Embryonic facial prominence (tissue), 1 donor: ENCODE results near the gene TNFRSF18.

Experiments
- DNase-seq: peaks from one replicate; pipeline ENCODE4 v3.0.0-alpha.2; 2016; ENCODE audit errors: extremely low spot score

Gene TNFRSF18

DNA sequence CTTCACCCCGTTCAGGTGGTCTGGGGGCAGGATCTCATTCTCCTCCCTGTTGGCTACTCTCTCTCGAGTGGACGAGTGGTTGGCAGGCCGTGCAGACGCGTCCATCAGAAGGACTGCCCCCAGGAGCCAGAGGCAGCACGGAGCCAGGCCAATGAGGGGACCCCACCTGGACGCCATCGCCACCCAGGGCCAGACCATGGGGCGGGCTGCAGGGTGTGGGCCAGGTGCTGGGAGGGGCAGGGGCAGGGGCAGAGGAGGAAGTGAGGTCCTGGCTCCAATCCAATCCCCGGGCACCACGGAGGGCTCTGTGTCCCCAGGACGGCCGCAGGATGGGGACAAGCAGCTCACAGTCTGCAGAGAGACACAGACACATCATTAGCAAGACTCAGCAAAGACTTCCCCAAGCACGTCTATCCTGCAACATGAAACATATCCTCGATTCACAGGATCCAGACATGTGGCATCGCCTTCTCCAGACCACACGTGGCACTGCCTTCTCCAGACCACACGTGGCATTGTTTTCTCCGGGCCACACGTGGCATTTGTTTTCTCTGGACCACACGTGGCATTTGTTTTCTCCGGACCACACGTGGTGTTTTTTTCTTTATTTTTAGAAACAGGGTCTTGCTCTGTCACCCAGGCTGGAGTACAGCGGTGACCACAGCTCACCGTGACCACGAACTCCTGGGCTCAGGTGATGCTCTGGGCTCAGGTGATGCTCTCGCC is 22.4 kb upstream of the TNFRSF18 start:
- DNase-seq = no peak

DNA sequence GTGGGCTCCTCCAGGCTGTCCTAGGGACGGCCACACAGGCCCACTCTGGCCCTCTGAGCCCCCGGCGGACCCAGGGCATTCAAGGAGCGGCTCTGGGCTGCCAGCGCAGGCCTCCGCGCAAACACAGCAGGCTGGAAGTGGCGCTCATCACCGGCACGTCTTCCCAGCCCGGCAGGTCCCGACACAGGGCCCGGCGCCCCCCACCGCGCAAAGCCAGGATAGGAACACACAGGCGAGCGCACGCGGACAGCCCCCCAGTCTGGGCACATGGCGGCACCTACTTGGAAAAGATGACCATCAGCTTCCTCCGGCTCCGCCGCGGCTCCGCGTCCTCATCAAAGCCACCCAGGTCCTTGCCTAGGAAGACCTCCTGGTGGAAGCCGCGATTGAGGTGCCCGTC is 21.8 kb upstream of the TNFRSF18 start:
- no peak for DNase-seq

- no peak for DNase-seq
Measured at GRCh38 chr1:1227386-1227785, 21.0 kb upstream of the TNFRSF18 start.

GRCh38 chr1:1226566-1227362 is 20.4 kb upstream of the TNFRSF18 start:
- no peak for DNase-seq

DNA sequence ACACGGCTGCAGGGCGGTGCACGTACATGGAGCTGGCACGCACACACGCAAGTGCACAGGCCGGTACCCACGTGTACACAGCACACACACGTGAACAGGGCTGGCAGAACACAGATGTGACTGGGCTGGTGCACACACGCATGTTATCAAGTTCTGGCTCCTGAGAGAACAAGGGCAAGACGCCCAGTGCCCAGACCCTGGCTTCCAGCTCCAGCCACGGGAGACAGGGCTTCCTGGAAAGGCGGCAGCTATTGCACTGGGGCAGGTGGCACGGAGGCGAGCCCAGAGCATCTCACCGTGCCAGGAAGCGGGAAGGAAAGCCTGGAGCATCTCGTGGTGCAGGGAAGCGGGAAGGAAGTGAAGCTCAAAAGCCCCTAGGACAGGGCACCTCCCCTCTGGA is 19.5 kb upstream of the TNFRSF18 start:
- DNase-seq = no peak

DNA sequence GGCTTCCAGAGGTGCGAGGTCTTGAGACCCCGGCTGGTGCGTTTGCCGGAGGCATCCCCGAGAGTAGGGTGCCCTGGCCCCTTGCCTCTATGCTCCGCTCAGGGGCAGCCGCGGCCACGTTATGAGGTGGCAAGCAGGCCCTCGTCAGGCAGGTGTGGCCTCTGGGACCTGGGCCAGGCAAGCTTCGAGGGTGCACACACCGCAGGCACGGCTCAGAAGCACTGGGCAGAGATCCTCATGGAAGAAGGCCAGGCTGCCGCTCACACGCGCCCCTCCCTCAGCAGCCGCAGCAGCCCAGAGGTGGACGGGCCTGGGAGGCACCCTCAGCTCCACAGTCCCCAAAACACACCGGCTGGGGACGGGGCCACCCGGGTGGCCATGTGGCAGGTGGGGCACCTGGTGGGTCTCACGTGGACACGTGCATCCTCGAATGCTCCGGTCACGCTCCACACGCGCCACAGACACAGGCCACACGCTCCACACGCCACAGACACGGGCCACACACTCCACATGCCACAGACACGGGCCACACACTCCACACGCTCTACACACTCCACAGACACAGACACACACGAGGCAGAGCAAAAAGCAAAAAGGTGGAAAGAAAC is 18.9 kb upstream of the TNFRSF18 start:
- no peak for DNase-seq

GRCh38 chr1:1223891-1224290 is 17.5 kb upstream of the TNFRSF18 start:
- DNase-seq = no peak

GRCh38 chr1:1223321-1223720 is 16.9 kb upstream of the TNFRSF18 start:
- DNase-seq = no peak

DNA sequence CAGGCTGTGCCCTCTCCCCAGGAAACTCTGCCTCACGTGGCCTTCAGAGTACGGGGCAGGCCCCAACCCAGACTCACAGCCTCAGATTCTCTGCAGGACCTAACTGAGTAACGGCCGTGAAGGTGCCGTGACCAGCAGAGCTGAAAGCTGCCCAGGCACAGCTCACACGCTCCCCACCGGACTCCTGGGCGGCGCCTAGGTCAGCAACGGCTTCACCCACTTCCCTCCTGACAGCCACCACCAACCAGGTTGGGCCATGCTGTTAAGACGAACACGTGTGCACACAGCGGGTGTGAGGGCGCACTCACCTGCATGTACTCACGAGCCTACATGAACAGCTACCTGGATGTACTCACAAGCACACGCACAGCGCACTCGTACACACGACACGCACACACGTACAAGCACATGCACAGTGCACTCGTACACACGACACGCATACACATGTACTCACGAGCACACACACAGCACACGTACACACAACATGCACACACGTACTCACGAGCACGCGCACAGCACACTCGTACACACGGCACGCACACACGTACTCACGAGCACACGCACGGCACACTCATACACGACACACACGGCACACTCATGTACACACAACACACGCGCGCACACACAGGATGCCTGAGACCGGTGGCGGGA is 16.3 kb upstream of the TNFRSF18 start:
- DNase-seq = no peak

- DNase-seq = no peak
Measured at GRCh38 chr1:1221887-1222574, 15.6 kb upstream of the TNFRSF18 start.

- DNase-seq = no peak
Measured at GRCh38 chr1:1220197-1220596, 13.8 kb upstream of the TNFRSF18 start.

- no peak for DNase-seq
Measured at GRCh38 chr1:1219341-1219740, 12.9 kb upstream of the TNFRSF18 start.

DNA sequence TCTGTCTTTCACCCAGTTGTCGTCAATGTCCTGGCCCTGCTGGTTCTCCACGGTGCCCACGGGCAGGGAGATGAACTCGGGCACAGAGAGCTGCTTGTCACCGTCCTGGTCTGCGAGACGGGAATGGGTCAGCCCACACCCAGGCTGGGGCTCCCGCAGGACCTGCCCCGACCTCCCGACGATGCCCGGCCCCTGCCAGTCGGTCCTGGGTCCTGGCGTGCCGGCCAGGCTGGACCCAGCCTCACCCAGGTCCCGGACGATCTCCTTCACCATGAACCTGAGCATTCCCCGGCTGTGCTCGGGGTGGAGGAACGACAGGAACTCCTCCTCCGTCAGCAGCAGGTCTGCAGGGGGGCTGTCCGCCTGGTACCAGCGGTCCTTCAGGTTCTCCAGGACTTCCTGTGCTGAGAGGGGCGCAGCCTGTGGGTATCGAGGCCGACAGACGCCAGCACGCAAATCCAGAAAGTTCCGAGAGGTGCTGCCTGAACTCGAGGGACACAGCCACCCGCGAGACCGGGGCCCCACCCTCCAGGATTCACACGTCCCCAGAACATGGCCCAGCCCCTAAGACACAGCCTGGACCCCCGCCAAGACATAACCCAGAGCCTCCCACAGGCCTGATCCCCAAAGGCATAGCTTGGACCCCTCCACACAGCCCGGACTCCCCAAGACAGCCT is 12.3 kb upstream of the TNFRSF18 start:
- DNase-seq = no peak

DNA sequence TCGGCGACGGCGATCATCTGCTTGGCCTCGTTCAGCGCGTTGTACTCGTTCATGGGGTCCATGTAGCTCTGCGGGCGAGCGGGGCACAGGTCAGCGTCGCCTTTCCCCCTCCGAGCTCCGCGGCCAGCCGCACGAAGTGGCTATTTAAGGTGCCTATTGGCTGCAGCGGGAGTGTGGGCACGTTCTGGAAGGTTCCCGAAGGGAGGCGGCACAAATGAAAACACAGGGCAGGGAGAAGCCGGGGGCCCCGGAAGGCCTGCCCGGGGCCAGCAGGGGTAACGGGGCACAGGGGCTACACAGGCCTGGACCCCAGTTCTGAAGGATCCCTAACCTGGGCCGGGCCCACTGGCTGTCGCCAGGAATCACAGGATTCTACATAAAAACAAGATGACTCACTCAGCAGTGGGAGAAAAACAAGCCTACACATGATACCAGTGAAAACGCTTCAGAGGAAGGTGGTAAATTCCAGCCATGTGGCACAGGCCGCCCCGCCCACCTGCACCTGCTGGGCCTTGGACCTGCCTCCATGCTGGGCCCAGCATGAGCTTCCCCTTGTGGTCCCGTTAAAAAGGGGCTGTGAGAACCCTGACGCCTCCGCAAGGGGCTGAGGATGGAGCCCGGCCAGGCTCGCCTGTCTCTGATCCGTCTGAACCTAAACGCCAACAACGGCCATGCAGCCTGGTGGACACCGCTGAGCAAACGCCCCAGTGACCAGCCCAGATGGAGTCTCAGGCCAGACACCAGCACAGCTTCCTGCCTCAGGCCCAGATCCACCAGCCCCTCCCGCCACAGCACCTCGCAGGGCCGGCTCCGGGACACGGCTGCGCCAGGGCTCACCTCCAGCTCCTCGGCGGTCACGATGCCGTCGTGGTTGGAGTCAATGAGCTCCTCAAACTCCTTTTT is 11.5 kb upstream of the TNFRSF18 start:
- no peak for DNase-seq

DNA sequence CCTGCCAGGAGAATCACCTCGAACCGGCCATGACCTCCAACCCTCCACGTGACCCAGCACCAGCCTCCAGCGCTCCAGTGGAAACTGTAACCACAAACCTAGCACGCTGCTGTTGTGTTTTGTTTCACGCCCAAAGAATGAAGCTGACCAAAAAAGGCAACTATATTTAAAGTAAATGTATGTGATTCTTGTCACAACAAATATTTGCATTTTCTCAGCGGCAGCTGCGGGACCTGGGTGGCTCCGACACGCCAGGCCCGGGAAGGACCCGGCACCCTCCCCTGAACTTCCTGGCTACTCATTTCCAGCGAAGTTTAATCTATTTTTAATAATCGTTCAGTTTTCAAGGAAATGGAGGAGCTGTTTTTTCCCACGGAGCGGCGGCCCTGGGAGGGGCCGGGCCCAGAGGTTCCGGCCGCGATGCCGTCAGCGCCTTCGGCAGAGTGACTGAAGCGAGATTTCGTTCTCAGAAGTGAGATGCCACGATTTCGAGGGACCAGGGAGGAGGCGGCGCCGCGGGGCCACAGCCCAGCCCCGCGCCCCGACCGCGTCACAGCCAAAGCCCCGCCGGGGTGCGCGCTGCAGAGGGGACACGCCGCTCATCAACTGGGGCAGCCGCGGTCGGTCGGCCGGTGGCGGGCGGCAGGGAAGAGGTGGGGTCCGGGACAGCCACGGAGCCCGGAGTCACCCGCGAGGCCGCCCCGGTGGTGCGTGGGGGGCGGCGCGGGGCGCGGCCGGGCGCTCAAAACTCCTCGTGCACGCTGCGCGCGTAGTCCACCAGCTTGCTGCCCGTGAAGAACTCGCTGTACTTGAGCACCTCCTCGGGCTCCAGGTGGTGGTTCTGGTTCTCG is 10.6 kb upstream of the TNFRSF18 start:
- no peak for DNase-seq

- DNase-seq = no peak
Measured at GRCh38 chr1:1215881-1216605, 9.7 kb upstream of the TNFRSF18 start.

DNA sequence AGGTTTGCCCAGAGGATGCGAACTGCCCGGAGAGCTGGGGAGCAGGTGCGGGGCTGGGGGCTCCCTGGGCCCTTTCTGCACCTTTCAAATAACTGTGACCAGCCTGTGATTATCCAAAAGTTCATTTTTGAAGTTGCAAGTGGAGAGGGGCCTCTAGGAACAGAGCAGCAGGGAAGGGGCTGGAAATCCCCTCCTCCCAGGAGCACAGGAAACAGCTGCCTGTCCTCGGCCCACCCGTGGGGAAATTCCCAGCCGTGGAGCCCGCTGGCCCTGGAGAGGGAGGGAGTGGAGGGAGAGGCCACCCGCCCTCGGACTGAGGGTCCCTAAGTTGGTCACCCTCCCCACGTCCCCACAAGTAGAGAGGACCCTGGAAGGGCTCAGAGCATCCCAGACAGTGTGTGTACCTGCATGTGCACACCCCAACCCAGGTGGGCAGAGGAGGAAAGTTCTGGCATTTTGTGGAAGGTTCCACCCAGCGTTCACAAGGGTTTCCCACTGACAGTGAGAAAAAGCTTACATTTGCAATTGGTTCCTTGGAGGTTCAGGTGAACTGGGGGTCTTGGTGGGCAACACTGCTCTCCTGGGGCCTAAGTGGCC is 8.8 kb upstream of the TNFRSF18 start:
- no peak for DNase-seq
